DND-41 (cell line): ENCODE measurements around the gene THUMPD3.

Experiments used
- ATAC-seq: fragments of 200-7000 bp; cut with Tn5 transposase; 3 replicates; pipeline ENCODE4 v1.9.1; 2021; ENCODE audit warnings: low read depth; ENCODE audit not compliant: insufficient read depth
- DNase-seq: peaks from one replicate; pipeline ENCODE4 v3.0.0-alpha.2; 2020
- H2AFZ ChIP-seq: 2 replicates; pipeline ENCODE4 v1.6.0; 2012; ENCODE audit warnings: low read depth, low read length
- H3K27ac ChIP-seq: 2 replicates; pipeline ENCODE4 v1.5.1; 2012; ENCODE audit warnings: low read length, inconsistent platforms
- H3K27me3 ChIP-seq: fragments of 200-600 bp; sonication (generic); 2 replicates; pipeline ENCODE4 v1.6.0; 2012; ENCODE audit warnings: low read length, mild to moderate bottlenecking, inconsistent platforms; ENCODE audit not compliant: insufficient read depth, poor library complexity
- H3K36me3 ChIP-seq: 2 replicates; pipeline ENCODE4 v1.5.1; 2012; ENCODE audit warnings: low read length, inconsistent platforms; ENCODE audit not compliant: insufficient read depth
- H3K4me1 ChIP-seq: 2 replicates; pipeline ENCODE4 v1.5.1; 2012; ENCODE audit warnings: mild to moderate bottlenecking, low read length; ENCODE audit not compliant: insufficient read depth
- H3K4me2 ChIP-seq: 2 replicates; pipeline ENCODE4 v1.6.0; 2012; ENCODE audit warnings: mild to moderate bottlenecking, moderate library complexity, low read length, inconsistent platforms; ENCODE audit not compliant: insufficient read depth
- H3K4me3 ChIP-seq, 2 experiments: fragments of 200-600 bp in 1 of 2; shearing (Covaris generic) in 1 of 2; 2 replicates each; pipeline ENCODE4 v1.5.1; 2012 to 2016; ENCODE audit warnings: inconsistent platforms in 2 of 2, low read length in 2 of 2, mild to moderate bottlenecking in 2 of 2, low read depth in 1 of 2, moderate library complexity in 1 of 2
- H3K79me2 ChIP-seq: 2 replicates; pipeline ENCODE4 v1.6.0; 2012; ENCODE audit warnings: low read length, inconsistent platforms; ENCODE audit not compliant: insufficient read depth
- H3K9ac ChIP-seq: 2 replicates; pipeline ENCODE4 v1.6.0; 2012; ENCODE audit warnings: low read depth, mild to moderate bottlenecking, inconsistent platforms, low read length, moderate library complexity
- H3K9me3 ChIP-seq: 2 replicates; pipeline ENCODE4 v1.5.1; 2012; ENCODE audit warnings: low read length, moderate library complexity, mild to moderate bottlenecking, inconsistent platforms; ENCODE audit not compliant: insufficient read depth, severe bottlenecking
- H4K20me1 ChIP-seq: 2 replicates; pipeline ENCODE4 v1.6.0; 2012; ENCODE audit warnings: low read length; ENCODE audit not compliant: insufficient read depth
- EZH2 ChIP-seq: IDR thresholded peaks from 3 replicates; pipeline ENCODE4 v1.6.1; 2012; ENCODE audit warnings: borderline replicate concordance, low read depth, mild to moderate bottlenecking, moderate library complexity, low read length, inconsistent platforms; ENCODE audit not compliant: severe bottlenecking
- TF ChIP-seq, protein P1 (sequence below): IDR thresholded peaks from 2 replicates; pipeline ENCODE4 v1.5.1; 2012; ENCODE audit warnings: borderline replicate concordance, low read length, moderate library complexity, mild to moderate bottlenecking; ENCODE audit not compliant: poor library complexity, severe bottlenecking; ENCODE audit errors: extremely low read depth

THUMPD3 gene

GRCh38 chr3:9397906-9398699, 35.2 kb downstream of the THUMPD3 start:
- Histone ChIP-seq H4K20me1 (peaks cover 79% of the 10 kb centered on the region), H3K9me3 (no peaks in the 10 kb centered on the region), H3K4me1 (peaks cover 71% of the 10 kb centered on the region), H3K9ac (peak overlapping the region; percentile 94), H3K27ac (peak overlapping the region; percentile 86), H3K27me3 (no peaks in the 10 kb centered on the region), H3K4me2 (peak overlapping the region; percentile 82), H2AFZ (peak overlapping the region; percentile 59), H3K79me2 (peaks cover 89% of the 10 kb centered on the region), H3K36me3 (peaks cover 34% of the 10 kb centered on the region), H3K4me3 (peak overlapping the region; percentile 68 to 87)
- ATAC-seq: no peak
- DNase-seq: peak; percentile 54
- no peak for TF ChIP-seq EZH2
- TF ChIP-seq, protein P1, sequence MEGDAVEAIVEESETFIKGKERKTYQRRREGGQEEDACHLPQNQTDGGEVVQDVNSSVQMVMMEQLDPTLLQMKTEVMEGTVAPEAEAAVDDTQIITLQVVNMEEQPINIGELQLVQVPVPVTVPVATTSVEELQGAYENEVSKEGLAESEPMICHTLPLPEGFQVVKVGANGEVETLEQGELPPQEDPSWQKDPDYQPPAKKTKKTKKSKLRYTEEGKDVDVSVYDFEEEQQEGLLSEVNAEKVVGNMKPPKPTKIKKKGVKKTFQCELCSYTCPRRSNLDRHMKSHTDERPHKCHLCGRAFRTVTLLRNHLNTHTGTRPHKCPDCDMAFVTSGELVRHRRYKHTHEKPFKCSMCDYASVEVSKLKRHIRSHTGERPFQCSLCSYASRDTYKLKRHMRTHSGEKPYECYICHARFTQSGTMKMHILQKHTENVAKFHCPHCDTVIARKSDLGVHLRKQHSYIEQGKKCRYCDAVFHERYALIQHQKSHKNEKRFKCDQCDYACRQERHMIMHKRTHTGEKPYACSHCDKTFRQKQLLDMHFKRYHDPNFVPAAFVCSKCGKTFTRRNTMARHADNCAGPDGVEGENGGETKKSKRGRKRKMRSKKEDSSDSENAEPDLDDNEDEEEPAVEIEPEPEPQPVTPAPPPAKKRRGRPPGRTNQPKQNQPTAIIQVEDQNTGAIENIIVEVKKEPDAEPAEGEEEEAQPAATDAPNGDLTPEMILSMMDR: no peak

DNA sequence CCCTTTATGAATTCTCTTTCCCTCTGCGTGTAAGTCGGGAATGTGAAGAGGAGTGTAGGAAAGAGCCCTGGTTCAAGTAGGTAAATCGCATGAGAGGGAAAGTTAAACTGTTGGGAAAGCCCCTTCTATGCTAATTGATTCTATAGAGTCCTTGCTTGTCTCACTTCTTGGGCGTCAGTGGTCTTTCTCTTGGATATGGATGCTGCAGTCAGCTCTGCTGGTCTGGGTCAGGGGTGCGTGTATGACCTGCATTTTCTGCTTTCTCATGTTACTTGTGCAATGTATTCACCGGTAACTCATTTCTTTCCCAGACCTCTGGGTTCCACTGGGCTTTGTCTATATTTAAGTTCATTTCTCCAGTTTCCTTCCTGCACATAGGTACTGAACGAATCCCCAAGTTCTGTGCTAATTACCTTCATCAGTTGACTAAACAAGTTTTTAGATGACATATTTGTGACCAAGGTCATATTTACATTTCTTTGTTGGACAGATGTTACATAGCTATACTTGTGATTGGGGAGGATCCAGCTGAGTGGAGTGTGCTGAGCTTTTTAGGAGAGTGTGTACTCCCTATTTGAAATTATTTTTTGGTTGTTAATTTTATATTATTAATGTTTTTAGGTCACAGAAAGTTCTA, 36.0 kb downstream of the THUMPD3 start:
- Histone ChIP-seq H3K27me3 (no peaks in the 10 kb centered on the region), H3K9me3 (no peaks in the 10 kb centered on the region), H2AFZ (peak overlapping the region; percentile 59; the same call in 1 of the 2 replicates), H3K9ac (peak overlapping the region; percentile 94), H3K4me1 (peaks cover 70% of the 10 kb centered on the region), H3K4me3 (peak overlapping the region; percentile 68 to 87), H3K4me2 (peak overlapping the region; percentile 82), H3K36me3 (peaks cover 26% of the 10 kb centered on the region), H3K79me2 (peaks cover 89% of the 10 kb centered on the region), H3K27ac (peak overlapping the region; percentile 86), H4K20me1 (peaks cover 79% of the 10 kb centered on the region)
- DNase-seq: peak; percentile 24
- no peak for ATAC-seq
- TF ChIP-seq, protein P1: no peak
- TF ChIP-seq EZH2: no peak

DNA sequence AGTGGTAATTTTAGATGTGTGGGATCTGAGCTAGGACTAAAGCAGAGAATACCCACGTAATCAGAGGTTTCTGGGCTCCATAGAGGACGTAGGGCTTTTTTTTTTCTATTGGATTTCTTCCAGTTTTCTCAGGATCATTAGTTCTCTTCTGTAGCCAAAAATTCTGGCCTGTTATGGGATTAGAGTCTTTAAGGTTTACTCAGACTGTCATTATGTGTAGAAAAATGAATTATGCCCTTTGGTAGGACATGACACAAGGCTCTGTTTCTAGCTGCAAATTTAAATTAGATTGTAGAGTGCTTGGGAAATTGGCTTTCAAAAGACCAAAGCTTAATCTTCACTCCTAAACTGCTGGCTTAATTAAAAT, 36.5 kb downstream of the THUMPD3 start:
- H3K27me3 ChIP-seq: no peaks in the 10 kb centered on the region
- H3K4me1 ChIP-seq: peaks cover 65% of the 10 kb centered on the region
- H2AFZ ChIP-seq: no peak overlapping the region
- H3K27ac ChIP-seq: peak overlapping the region; percentile 86
- peak overlapping the region; percentile 82 for H3K4me2 ChIP-seq
- peak overlapping the region; percentile 94 for H3K9ac ChIP-seq
- peaks cover 89% of the 10 kb centered on the region for H3K79me2 ChIP-seq
- H3K36me3 ChIP-seq: peaks cover 21% of the 10 kb centered on the region
- H3K4me3 ChIP-seq: peak overlapping the region; percentile 68 to 87; a peak in 3 of 4 replicates
- no peak for ATAC-seq
- H3K9me3 ChIP-seq: no peaks in the 10 kb centered on the region
- TF ChIP-seq EZH2: no peak
- TF ChIP-seq, protein P1: no peak
- no peak for DNase-seq
- peaks cover 78% of the 10 kb centered on the region for H4K20me1 ChIP-seq
